DOHH2 (cell line): ENCODE measurements around the gene AMIGO2.

ENCODE experiments used
- H3F3A ChIP-seq: fragments of 200-600 bp; sonication (generic), shearing (Covaris generic); 2 replicates; pipeline ENCODE4 v1.6.0; 2016; ENCODE audit warnings: antibody characterized with exemption, mild to moderate bottlenecking; ENCODE audit not compliant: control insufficient read depth, insufficient read depth
- H3K27ac ChIP-seq: fragments of 200-600 bp; sonication (generic); 2 replicates; pipeline ENCODE4 v1.5.1; 2014; ENCODE audit warnings: low read depth, mild to moderate bottlenecking, low read length, moderate library complexity
- H3K27me3 ChIP-seq: fragments of 200-600 bp; sonication (generic); 2 replicates; pipeline ENCODE4 v1.6.1; 2014; ENCODE audit warnings: mild to moderate bottlenecking, low read length, mixed read lengths; ENCODE audit not compliant: control insufficient read depth
- H3K36me3 ChIP-seq: fragments of 200-600 bp; sonication (generic); 2 replicates; pipeline ENCODE4 v1.6.1; 2014; ENCODE audit warnings: mild to moderate bottlenecking, low read length, moderate library complexity, mixed read lengths; ENCODE audit not compliant: control insufficient read depth
- H3K4me1 ChIP-seq: fragments of 200-600 bp; sonication (generic); 2 replicates; pipeline ENCODE4 v1.6.1; 2014; ENCODE audit warnings: mild to moderate bottlenecking, low read length, mixed read lengths; ENCODE audit not compliant: control insufficient read depth
- H3K4me2 ChIP-seq: fragments of 200-600 bp; sonication (generic); 2 replicates; pipeline ENCODE4 v1.6.0; 2014; ENCODE audit warnings: mild to moderate bottlenecking, low read length, moderate library complexity
- H3K4me3 ChIP-seq: fragments of 200-600 bp; sonication (generic); 2 replicates; pipeline ENCODE4 v1.5.1; 2014; ENCODE audit warnings: mild to moderate bottlenecking, low read length, mixed read lengths
- H3K79me2 ChIP-seq: fragments of 200-600 bp; sonication (generic); 2 replicates; pipeline ENCODE4 v1.6.1; 2014; ENCODE audit warnings: mild to moderate bottlenecking, low read length, mixed read lengths; ENCODE audit not compliant: control insufficient read depth
- H3K9me2 ChIP-seq: fragments of 200-600 bp; sonication (generic); replicated peaks from 2 replicates; pipeline ENCODE4 v1.6.1; 2014; ENCODE audit warnings: mild to moderate bottlenecking, low read length, mixed read lengths; ENCODE audit not compliant: control insufficient read depth
- H3K9me3 ChIP-seq: fragments of 200-600 bp; sonication (generic); 2 replicates; pipeline ENCODE4 v1.6.1; 2014; ENCODE audit warnings: antibody characterized with exemption, low read length, mixed read lengths; ENCODE audit not compliant: control insufficient read depth, insufficient read depth
- H4K20me1 ChIP-seq: fragments of 200-600 bp; sonication (generic); 2 replicates; pipeline ENCODE4 v1.6.0; 2014; ENCODE audit warnings: low read depth, mild to moderate bottlenecking, antibody characterized with exemption, low read length, moderate library complexity; ENCODE audit not compliant: control insufficient read depth, insufficient read depth
- EZH2phosphoT487 ChIP-seq: fragments of 200-600 bp; sonication (generic); IDR thresholded peaks from 2 replicates; pipeline ENCODE4 v1.6.1; 2017; ENCODE audit warnings: borderline replicate concordance, mild to moderate bottlenecking, antibody characterized with exemption, low read length, moderate library complexity, mixed read lengths
- TF ChIP-seq, protein P1 (sequence below): fragments of 200-600 bp; sonication (generic); IDR thresholded peaks from one replicate; pipeline ENCODE4 v1.5.1; 2014; ENCODE audit warnings: antibody characterized with exemption, mild to moderate bottlenecking, low read depth, low read length; ENCODE audit not compliant: poor library complexity, severe bottlenecking

AMIGO2 gene

DNA sequence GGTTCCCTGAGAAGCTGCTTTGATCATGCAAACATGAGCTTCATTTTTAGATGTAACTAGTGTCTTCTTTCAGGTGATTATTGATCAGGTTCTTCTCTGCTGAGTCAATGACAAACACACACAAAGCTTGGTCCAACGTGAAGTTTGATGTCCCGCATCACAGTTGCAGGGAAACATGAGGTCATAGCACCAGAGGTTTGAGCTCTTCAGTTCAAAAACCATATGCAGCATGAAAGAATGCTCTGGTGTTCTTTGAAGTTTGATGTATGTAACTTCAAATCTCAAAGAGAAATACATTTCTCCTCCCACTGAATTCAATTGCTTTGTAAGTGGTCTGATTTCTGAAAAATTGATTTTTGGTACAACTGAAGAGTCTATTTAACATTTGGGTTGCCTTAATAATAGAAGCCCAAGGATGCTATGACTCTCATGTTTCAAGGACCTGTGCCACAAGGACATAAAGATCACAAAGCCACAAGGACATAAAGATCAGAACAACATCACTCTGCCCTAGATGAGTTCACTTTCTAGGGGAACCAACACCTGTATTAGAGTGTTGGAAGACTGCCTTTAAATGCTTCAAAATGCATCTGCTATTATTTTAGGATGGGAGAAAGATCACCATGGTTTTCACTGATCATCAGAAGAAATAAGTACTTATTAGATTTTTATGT lies 31.1 kb upstream of the AMIGO2 start:
- H3K4me2 ChIP-seq, result no peak overlapping the region
- TF ChIP-seq, protein P1, sequence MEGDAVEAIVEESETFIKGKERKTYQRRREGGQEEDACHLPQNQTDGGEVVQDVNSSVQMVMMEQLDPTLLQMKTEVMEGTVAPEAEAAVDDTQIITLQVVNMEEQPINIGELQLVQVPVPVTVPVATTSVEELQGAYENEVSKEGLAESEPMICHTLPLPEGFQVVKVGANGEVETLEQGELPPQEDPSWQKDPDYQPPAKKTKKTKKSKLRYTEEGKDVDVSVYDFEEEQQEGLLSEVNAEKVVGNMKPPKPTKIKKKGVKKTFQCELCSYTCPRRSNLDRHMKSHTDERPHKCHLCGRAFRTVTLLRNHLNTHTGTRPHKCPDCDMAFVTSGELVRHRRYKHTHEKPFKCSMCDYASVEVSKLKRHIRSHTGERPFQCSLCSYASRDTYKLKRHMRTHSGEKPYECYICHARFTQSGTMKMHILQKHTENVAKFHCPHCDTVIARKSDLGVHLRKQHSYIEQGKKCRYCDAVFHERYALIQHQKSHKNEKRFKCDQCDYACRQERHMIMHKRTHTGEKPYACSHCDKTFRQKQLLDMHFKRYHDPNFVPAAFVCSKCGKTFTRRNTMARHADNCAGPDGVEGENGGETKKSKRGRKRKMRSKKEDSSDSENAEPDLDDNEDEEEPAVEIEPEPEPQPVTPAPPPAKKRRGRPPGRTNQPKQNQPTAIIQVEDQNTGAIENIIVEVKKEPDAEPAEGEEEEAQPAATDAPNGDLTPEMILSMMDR, result no peak
- no peaks in the 10 kb centered on the region for H4K20me1 ChIP-seq
- H3K27me3 ChIP-seq, result 0 out of 2 replicates have a peak, but pooled peaks cover 5% of the 10 kb centered on the region
- no peaks in the 10 kb centered on the region for H3K36me3 ChIP-seq
- no peak overlapping the region for H3K4me3 ChIP-seq
- no peaks in the 10 kb centered on the region for H3K9me3 ChIP-seq
- no peaks in the 10 kb centered on the region for H3K9me2 ChIP-seq
- H3K27ac ChIP-seq, result no peak overlapping the region
- no peaks in the 10 kb centered on the region for H3K79me2 ChIP-seq
- no peaks in the 10 kb centered on the region for H3K4me1 ChIP-seq
- H3F3A ChIP-seq, result no peaks in the 10 kb centered on the region

DNA sequence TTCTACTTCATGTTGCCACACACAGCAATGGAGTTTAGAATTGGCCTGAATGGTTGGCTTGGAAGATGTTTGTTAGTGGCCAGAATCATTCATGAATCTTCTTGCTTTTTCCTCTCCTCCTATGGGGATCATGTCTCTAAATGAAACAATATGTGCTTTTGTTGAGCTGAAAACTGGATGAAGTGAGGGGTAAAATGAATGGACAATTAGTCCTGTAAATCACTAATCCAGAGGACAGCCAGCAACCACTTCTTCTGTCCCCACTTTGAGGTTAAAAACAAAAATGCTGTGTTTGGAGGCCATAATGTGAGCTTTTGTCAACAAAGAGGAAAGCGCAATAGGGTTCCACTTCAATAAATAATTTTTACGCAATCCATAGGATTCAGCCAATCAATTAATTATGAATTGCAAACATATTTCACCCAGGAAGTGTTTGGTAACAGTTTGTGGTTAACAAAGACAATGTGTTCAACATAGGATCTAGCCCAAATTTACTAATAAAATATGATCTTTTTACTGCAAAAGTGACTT lies 30.3 kb upstream of the AMIGO2 start:
- H3K4me3 ChIP-seq, result no peak overlapping the region
- 0 out of 2 replicates have a peak, but pooled peaks cover 5% of the 10 kb centered on the region for H3K27me3 ChIP-seq
- no peak for TF ChIP-seq EZH2phosphoT487
- TF ChIP-seq, protein P1, result no peak
- no peak overlapping the region for H3K27ac ChIP-seq
- no peak overlapping the region for H3K4me2 ChIP-seq
- no peaks in the 10 kb centered on the region for H3F3A ChIP-seq
- H3K36me3 ChIP-seq, result no peaks in the 10 kb centered on the region
- no peaks in the 10 kb centered on the region for H3K9me2 ChIP-seq
- H4K20me1 ChIP-seq, result no peaks in the 10 kb centered on the region
- H3K9me3 ChIP-seq, result no peaks in the 10 kb centered on the region
- no peaks in the 10 kb centered on the region for H3K79me2 ChIP-seq
- H3K4me1 ChIP-seq, result no peaks in the 10 kb centered on the region

DNA sequence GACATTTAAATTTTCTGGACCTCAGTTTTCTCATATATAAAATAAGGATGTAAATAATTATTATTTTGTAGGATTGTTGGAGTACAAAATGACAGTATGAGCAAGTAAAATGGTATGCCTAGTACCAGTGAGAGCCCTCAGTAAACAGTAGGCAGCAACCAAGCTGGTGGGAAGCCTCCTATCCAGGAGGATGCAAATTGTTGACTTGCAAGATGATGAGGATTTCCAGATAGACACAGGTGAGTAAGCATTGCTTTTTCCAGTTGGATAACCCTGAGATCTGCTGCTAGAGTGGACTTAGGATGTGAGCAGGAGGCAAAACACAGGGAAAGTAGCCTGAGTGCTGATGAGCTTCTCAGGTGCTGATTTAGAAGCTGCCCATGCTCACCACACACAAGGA lies 28.2 kb upstream of the AMIGO2 start:
- no peaks in the 10 kb centered on the region for H3K9me3 ChIP-seq
- H3K9me2 ChIP-seq, result no peaks in the 10 kb centered on the region
- TF ChIP-seq EZH2phosphoT487, result no peak
- no peak overlapping the region for H3K4me2 ChIP-seq
- no peak overlapping the region for H3K27ac ChIP-seq
- 0 out of 2 replicates have a peak, but pooled peaks cover 5% of the 10 kb centered on the region for H3K27me3 ChIP-seq
- H3K4me1 ChIP-seq, result no peaks in the 10 kb centered on the region
- H3K79me2 ChIP-seq, result no peaks in the 10 kb centered on the region
- no peaks in the 10 kb centered on the region for H3K36me3 ChIP-seq
- no peaks in the 10 kb centered on the region for H4K20me1 ChIP-seq
- no peak overlapping the region for H3K4me3 ChIP-seq
- H3F3A ChIP-seq, result no peaks in the 10 kb centered on the region

DNA sequence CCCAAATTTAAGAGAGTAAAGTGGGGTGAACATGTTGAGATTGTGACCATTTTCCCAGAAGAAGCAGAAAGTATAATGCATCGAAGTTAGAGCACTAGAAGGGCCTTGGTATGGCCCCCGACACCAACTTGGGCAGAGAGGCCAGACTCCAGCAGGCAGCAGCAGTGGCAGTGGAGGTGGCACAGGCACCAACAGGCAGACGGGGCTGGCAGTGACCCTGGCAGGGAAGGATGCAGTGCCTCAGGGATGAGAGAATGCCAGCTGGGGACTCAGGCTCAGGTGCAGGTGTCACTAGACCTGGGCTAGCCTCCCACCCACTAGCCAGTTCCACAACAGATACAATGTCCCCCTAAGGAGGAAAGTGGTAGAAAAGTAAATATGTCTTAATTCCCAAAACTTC lies 27.7 kb upstream of the AMIGO2 start:
- no peak for TF ChIP-seq EZH2phosphoT487
- TF ChIP-seq, protein P1, result no peak
- H3K9me2 ChIP-seq, result no peaks in the 10 kb centered on the region
- H3K27me3 ChIP-seq, result 0 out of 2 replicates have a peak, but pooled peaks cover 5% of the 10 kb centered on the region
- no peaks in the 10 kb centered on the region for H3K79me2 ChIP-seq
- H4K20me1 ChIP-seq, result no peaks in the 10 kb centered on the region
- no peaks in the 10 kb centered on the region for H3F3A ChIP-seq
- no peak overlapping the region for H3K4me3 ChIP-seq
- no peaks in the 10 kb centered on the region for H3K9me3 ChIP-seq
- H3K4me1 ChIP-seq, result no peaks in the 10 kb centered on the region
- no peak overlapping the region for H3K27ac ChIP-seq
- no peak overlapping the region for H3K4me2 ChIP-seq
- H3K36me3 ChIP-seq, result no peaks in the 10 kb centered on the region
